Tibial artery (tissue), 4 donors: ENCODE results near the gene GLI1.

Experiments used
- DNase-seq, 2 donors: peaks; one replicate each; pipeline ENCODE4 v3.0.0-alpha.2; 2019
- H3K27ac ChIP-seq, 2 donors: fragments of 200-600 bp; sonication (generic) in 1 of 2; 1 replicate in 1 of 2; 2 replicates in 1 of 2; pipeline ENCODE4 v1.5.1; 2018 to 2019; ENCODE audit warnings: mild to moderate bottlenecking in 1 of 2
- H3K27me3 ChIP-seq, 2 donors: fragments of 200-600 bp; sonication (generic) in 1 of 2; one replicate each; pipeline versions ENCODE4 v1.5.1 to v1.6.0; 2016 to 2019
- H3K36me3 ChIP-seq, 3 donors: fragments of 200-600 bp; sonication (generic) in 2 of 3; one replicate each; pipeline ENCODE4 v1.5.1; 2016 to 2019; ENCODE audit warnings: mild to moderate bottlenecking in 2 of 3
- H3K4me1 ChIP-seq, 4 donors: fragments of 200-600 bp; sonication (generic) in 2 of 4; 1 replicate in 3 of 4; 2 replicates in 1 of 4; pipeline ENCODE4 v1.5.1; 2016 to 2019
- H3K4me3 ChIP-seq, 2 donors: fragments of 200-600 bp; sonication (generic) in 1 of 2; 1 replicate in 1 of 2; 2 replicates in 1 of 2; pipeline ENCODE4 v1.5.1; 2018 to 2019; ENCODE audit warnings: mild to moderate bottlenecking in 2 of 2
- H3K9me3 ChIP-seq, 3 donors: fragments of 200-600 bp; sonication (generic) in 1 of 3; one replicate each; pipeline ENCODE4 v1.5.1; 2016 to 2019
- intact Hi-C: fragments of 100-400 bp; cut with DNase I; formaldehyde crosslinking; loops from one replicate; pipeline ENCODE4 v1.15.0; 2023; ENCODE audit warnings: low total_unique reads
- TF ChIP-seq, protein P1 (sequence below), 2 experiments: fragments of 200-600 bp in 1 of 2; fragments of 450-650 bp in 1 of 2; IDR thresholded peaks; one replicate each; pipeline ENCODE4 v1.5.1; 2017 to 2019; ENCODE audit warnings: antibody characterized with exemption in 2 of 2, mild to moderate bottlenecking in 1 of 2, moderate library complexity in 1 of 2

The GLI1 gene

DNA sequence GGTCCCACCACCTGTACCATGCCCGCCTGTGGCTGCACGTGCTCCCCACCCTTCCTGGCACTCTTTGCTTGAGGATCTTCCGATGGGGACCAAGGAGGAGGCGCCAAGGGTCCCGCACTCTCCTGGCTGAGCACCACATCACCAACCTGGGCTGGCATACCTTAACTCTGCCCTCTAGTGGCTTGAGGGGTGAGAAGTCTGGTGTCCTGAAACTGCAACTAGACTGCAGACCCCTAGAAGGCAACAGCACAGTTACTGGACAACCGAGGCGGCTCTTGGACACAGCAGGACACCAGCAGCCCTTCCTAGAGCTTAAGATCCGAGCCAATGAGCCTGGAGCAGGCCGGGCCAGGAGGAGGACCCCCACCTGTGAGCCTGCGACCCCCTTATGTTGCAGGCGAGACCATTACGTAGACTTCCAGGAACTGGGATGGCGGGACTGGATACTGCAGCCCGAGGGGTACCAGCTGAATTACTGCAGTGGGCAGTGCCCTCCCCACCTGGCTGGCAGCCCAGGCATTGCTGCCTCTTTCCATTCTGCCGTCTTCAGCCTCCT is 3.4 kb upstream of the GLI1 start:
- Histone ChIP-seq H3K36me3 (no peaks in the 10 kb centered on the region), H3K4me1 (peaks cover 0 to 38% (median 32%) of the 10 kb centered on the region in 4 donors), H3K9me3 (no peaks in the 10 kb centered on the region), H3K27me3 (peaks cover 0 to 3% of the 10 kb centered on the region in 2 donors), H3K27ac (no peak overlapping the region), H3K4me3 (no peak overlapping the region)
- intact Hi-C loops, result no loop called here
- TF ChIP-seq, protein P1, sequence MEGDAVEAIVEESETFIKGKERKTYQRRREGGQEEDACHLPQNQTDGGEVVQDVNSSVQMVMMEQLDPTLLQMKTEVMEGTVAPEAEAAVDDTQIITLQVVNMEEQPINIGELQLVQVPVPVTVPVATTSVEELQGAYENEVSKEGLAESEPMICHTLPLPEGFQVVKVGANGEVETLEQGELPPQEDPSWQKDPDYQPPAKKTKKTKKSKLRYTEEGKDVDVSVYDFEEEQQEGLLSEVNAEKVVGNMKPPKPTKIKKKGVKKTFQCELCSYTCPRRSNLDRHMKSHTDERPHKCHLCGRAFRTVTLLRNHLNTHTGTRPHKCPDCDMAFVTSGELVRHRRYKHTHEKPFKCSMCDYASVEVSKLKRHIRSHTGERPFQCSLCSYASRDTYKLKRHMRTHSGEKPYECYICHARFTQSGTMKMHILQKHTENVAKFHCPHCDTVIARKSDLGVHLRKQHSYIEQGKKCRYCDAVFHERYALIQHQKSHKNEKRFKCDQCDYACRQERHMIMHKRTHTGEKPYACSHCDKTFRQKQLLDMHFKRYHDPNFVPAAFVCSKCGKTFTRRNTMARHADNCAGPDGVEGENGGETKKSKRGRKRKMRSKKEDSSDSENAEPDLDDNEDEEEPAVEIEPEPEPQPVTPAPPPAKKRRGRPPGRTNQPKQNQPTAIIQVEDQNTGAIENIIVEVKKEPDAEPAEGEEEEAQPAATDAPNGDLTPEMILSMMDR (IDR thresholded peaks at IDR 0.05), result peak in 1 of 2 experiments; percentile 18
- DNase-seq, result no peak

DNA sequence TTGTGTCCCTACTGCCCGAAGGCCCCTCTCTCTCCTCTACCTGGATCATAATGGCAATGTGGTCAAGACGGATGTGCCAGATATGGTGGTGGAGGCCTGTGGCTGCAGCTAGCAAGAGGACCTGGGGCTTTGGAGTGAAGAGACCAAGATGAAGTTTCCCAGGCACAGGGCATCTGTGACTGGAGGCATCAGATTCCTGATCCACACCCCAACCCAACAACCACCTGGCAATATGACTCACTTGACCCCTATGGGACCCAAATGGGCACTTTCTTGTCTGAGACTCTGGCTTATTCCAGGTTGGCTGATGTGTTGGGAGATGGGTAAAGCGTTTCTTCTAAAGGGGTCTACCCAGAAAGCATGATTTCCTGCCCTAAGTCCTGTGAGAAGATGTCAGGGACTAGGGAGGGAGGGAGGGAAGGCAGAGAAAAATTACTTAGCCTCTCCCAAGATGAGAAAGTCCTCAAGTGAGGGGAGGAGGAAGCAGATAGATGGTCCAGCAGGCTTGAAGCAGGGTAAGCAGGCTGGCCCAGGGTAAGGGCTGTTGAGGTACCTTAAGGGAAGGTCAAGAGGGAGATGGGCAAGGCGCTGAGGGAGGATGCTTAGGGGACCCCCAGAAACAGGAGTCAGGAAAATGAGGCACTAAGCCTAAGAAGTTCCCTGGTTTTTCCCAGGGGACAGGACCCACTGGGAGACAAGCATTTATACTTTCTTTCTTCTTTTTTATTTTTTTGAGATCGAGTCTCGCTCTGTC is 2.7 kb upstream of the GLI1 start:
- Histone ChIP-seq H3K27me3 (peaks cover 0 to 3% of the 10 kb centered on the region in 2 donors), H3K4me3 (no peak overlapping the region), H3K36me3 (no peaks in the 10 kb centered on the region), H3K4me1 (peaks cover 0 to 40% (median 31%) of the 10 kb centered on the region in 4 donors), H3K9me3 (no peaks in the 10 kb centered on the region), H3K27ac (no peak overlapping the region)
- TF ChIP-seq, protein P1 (IDR thresholded peaks at IDR 0.05), result no peak
- intact Hi-C loops, result no loop called here
- DNase-seq, result no peak

DNA sequence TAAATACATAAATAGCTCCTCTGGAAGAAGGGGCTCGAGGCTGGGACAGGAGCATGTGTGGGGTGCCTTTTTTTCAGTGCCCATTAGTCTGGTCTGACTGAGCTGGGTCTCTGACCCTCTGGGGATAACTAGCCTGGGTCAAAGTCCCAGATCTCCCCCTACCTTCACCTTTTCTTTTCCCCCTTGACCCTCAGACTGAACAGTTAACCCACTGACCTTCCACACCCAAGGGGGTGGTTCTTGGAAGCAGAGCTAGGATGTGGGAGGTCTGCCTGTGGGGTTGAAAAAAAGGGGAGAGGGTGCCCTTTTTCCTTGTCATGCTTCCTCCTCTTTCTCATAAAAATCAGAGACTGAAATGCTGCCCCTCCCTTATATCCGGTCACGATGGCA is 925 bp upstream of the GLI1 start:
- intact Hi-C loops, result no loop called here
- Histone ChIP-seq H3K9me3 (no peaks in the 10 kb centered on the region), H3K27ac (peak overlapping the region; percentile 70 to 72), H3K4me1 (peaks cover 0 to 31% (median 22%) of the 10 kb centered on the region in 4 donors), H3K27me3 (peaks cover 0 to 3% of the 10 kb centered on the region in 2 donors), H3K36me3 (no peaks in the 10 kb centered on the region), H3K4me3 (peak overlapping the region; percentile 58 to 71)
- DNase-seq, result no peak
- TF ChIP-seq, protein P1 (IDR thresholded peaks at IDR 0.05), result no peak

DNA sequence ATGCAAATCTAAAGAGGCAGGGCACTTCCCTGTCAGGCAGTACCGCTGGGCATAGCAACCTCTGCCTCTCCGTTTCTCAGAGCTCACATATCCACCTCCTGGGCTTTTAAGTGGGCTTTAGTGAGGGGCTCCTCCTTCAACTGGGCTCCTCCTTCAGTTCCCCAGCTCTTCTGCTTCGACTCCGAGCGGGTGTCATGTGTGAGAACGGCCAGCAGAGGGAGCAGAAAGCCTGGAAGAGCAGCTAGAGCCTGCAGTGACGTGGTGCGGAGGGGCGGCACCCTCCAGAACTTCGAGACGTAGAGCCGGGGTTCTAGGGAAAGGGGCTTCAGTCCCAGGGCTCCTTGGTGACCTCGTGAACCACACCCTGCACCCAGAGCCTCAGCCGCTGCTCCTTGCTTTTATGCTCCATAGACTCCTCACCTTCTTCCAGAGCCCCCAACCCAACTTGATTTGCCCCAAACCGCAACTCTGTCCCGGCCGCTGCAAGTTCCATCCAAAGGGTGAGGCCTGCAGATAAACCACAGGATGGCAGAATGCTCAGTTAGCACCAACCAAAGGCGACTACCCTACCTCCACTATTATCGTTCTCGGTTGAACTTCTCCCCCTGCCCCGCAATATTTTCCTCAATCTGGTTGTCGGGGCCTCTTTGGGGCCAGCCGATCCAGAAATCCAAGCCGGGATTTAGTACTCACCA is 383 bp upstream of the GLI1 start:
- Histone ChIP-seq H3K27me3 (peaks cover 0 to 3% of the 10 kb centered on the region in 2 donors), H3K27ac (peak overlapping the region; percentile 70 to 72)

DNA sequence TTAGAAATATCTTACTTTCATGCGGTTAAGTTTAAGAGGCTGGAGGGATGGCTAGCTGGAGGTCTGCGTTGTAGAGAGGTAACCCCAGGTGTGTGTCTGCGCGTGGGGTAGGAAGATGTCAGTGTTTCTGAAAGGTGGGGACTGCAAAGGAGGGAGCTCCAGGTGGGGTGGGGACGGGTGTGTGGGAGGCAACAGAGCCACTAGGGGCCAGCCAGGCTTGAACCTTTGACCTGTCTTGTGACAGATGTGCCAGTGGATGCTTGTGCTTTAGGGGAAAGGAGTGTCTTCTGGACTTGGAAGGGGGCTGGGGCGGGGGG is 841 bp downstream of the GLI1 start:
- H3K9me3 ChIP-seq, result no peaks in the 10 kb centered on the region
- no peaks in the 10 kb centered on the region for H3K36me3 ChIP-seq
- no peak for DNase-seq
- H3K4me3 ChIP-seq, result peak overlapping the region; percentile 58 to 71
- H3K4me1 ChIP-seq, result peaks cover 0 to 31% (median 22%) of the 10 kb centered on the region in 4 donors
- TF ChIP-seq, protein P1 (IDR thresholded peaks at IDR 0.05), result no peak
- H3K27me3 ChIP-seq, result peaks cover 0 to 2% of the 10 kb centered on the region in 2 donors
- intact Hi-C loops, result no loop called here
- H3K27ac ChIP-seq, result peak overlapping the region; percentile 70 to 72

More for the DNA sequence above, 383 bp upstream of the GLI1 start:
- intact Hi-C loops, result no loop called here
- peak; percentile 95 for DNase-seq
- TF ChIP-seq, protein P1 (IDR thresholded peaks at IDR 0.05), result peak; percentile 90 to 97
- H3K4me3 ChIP-seq, result peak overlapping the region; percentile 58 to 71
- H3K4me1 ChIP-seq, result peaks cover 0 to 31% (median 22%) of the 10 kb centered on the region in 4 donors
- H3K36me3 ChIP-seq, result no peaks in the 10 kb centered on the region
- no peaks in the 10 kb centered on the region for H3K9me3 ChIP-seq
